Trophoblast cell (in vitro differentiated cells and primary cell): ENCODE results near the gene DUSP8.

Source experiments
- DNase-seq, 2 donors: peaks; one replicate each; pipeline ENCODE4 v3.0.0-alpha.2; 2016
- H2AFZ ChIP-seq: 2 replicates; pipeline ENCODE4 v1.6.1; 2013; ENCODE audit warnings: low read length, moderate library complexity, mild to moderate bottlenecking; ENCODE audit not compliant: insufficient read depth, poor library complexity
- H2AK5ac ChIP-seq: 2 replicates; pipeline ENCODE4 v1.6.1; 2013; ENCODE audit warnings: mild to moderate bottlenecking, low read length
- H2BK120ac ChIP-seq: 2 replicates; pipeline ENCODE4 v1.6.1; 2013; ENCODE audit warnings: low read length, mild to moderate bottlenecking, moderate library complexity; ENCODE audit not compliant: insufficient read depth, poor library complexity
- H2BK12ac ChIP-seq: 2 replicates; pipeline ENCODE4 v1.6.1; 2013; ENCODE audit warnings: mild to moderate bottlenecking, low read length, moderate library complexity
- H2BK5ac ChIP-seq: 2 replicates; pipeline ENCODE4 v1.6.1; 2013; ENCODE audit warnings: low read length, low read depth, moderate library complexity, mild to moderate bottlenecking; ENCODE audit not compliant: poor library complexity
- H3K14ac ChIP-seq: 2 replicates; pipeline ENCODE4 v1.6.1; 2013; ENCODE audit warnings: mild to moderate bottlenecking, low read length
- H3K18ac ChIP-seq: 2 replicates; pipeline ENCODE4 v1.6.1; 2013; ENCODE audit warnings: mild to moderate bottlenecking, low read length
- H3K23ac ChIP-seq: 2 replicates; pipeline ENCODE4 v1.6.1; 2013; ENCODE audit warnings: low read length
- H3K27ac ChIP-seq: 2 replicates; pipeline ENCODE4 v1.5.1; 2013; ENCODE audit warnings: low read depth, mild to moderate bottlenecking, inconsistent platforms, low read length, moderate library complexity
- H3K27me3 ChIP-seq: 2 replicates; pipeline ENCODE4 v1.6.1; 2013; ENCODE audit warnings: inconsistent platforms, mild to moderate bottlenecking, low read length, moderate library complexity; ENCODE audit not compliant: insufficient read depth
- H3K36me3 ChIP-seq, 2 experiments: 1 replicate in 1 of 2; 2 replicates in 1 of 2; pipeline ENCODE4 v1.6.1; 2013; ENCODE audit warnings: low read length in 2 of 2, mild to moderate bottlenecking in 2 of 2, moderate library complexity in 1 of 2; ENCODE audit not compliant: insufficient read depth in 2 of 2, control insufficient read depth in 1 of 2
- H3K4ac ChIP-seq: 2 replicates; pipeline ENCODE4 v1.6.1; 2013; ENCODE audit warnings: low read depth, mild to moderate bottlenecking, low read length, moderate library complexity
- H3K4me1 ChIP-seq, 2 experiments: 1 replicate in 1 of 2; 2 replicates in 1 of 2; pipeline ENCODE4 v1.6.1; 2013; ENCODE audit warnings: low read length in 2 of 2, mild to moderate bottlenecking in 2 of 2, moderate library complexity in 1 of 2; ENCODE audit not compliant: insufficient read depth in 2 of 2, control insufficient read depth in 1 of 2
- H3K4me2 ChIP-seq: 2 replicates; pipeline ENCODE4 v1.6.1; 2013; ENCODE audit warnings: inconsistent platforms, mild to moderate bottlenecking, low read length, moderate library complexity
- H3K4me3 ChIP-seq: 2 replicates; pipeline ENCODE4 v1.5.1; 2013; ENCODE audit warnings: mild to moderate bottlenecking, low read depth, low read length, inconsistent platforms
- H3K79me1 ChIP-seq: one replicate; pipeline ENCODE4 v1.6.1; 2013; ENCODE audit warnings: low read length
- H3K79me2 ChIP-seq: 2 replicates; pipeline ENCODE4 v1.6.1; 2013; ENCODE audit warnings: low read length, mild to moderate bottlenecking; ENCODE audit not compliant: control insufficient read depth, insufficient read depth, poor library complexity
- H3K9ac ChIP-seq: 2 replicates; pipeline ENCODE4 v1.6.1; 2013; ENCODE audit warnings: mild to moderate bottlenecking, low read length
- H3K9me3 ChIP-seq: 2 replicates; pipeline ENCODE4 v1.6.1; 2013; ENCODE audit warnings: low read depth, mild to moderate bottlenecking, control low read depth, inconsistent platforms, low read length; ENCODE audit not compliant: insufficient read depth
- H4K12ac ChIP-seq: 2 replicates; pipeline ENCODE4 v1.6.1; 2013; ENCODE audit warnings: low read depth, mild to moderate bottlenecking, low read length, moderate library complexity
- H4K8ac ChIP-seq: 2 replicates; pipeline ENCODE4 v1.6.1; 2013; ENCODE audit warnings: low read depth, mild to moderate bottlenecking, low read length, moderate library complexity
- H4K91ac ChIP-seq: one replicate; pipeline ENCODE4 v1.6.1; 2013; ENCODE audit warnings: low read depth, mild to moderate bottlenecking, low read length, moderate library complexity
- WGBS: extraction: QIAGEN DNeasy Blood & Tissue Kit; methylation state at CpG from one replicate; pipeline ENCODE4 v1.1.7; 2013; ENCODE audit warnings: missing lambda C conversion rate; ENCODE audit not compliant: insufficient read length, insufficient coverage; ENCODE audit errors: extremely low coverage; 5-methylcytosine and 5-hydroxymethylcytosine counted together

DUSP8 gene

GRCh38 chr11:1565904-1566247 is 6.2 kb downstream of the DUSP8 start:
- Histone ChIP-seq H4K8ac (no peak overlapping the region), H3K9ac (no peak overlapping the region), H4K12ac (no peak overlapping the region), H3K9me3 (peaks cover 3% of the 10 kb centered on the region), H3K23ac (no peak overlapping the region), H2BK120ac (no peak overlapping the region), H2BK5ac (no peak overlapping the region), H3K4me3 (no peak overlapping the region), H3K79me1 (no peaks in the 10 kb centered on the region), H3K4me1 (peaks cover 7 to 14% of the 10 kb centered on the region in 2 experiments), H3K27ac (no peak overlapping the region), H4K91ac (no peak overlapping the region), H3K14ac (no peak overlapping the region), H3K4ac (no peak overlapping the region), H2AK5ac (no peak overlapping the region), H3K79me2 (peaks cover 2% of the 10 kb centered on the region), H3K36me3 (peaks cover 36 to 46% of the 10 kb centered on the region in 2 experiments), H2AFZ (no peak overlapping the region), H3K18ac (no peak overlapping the region), H3K4me2 (no peak overlapping the region), H2BK12ac (no peak overlapping the region), H3K27me3 (no peaks in the 10 kb centered on the region)
- DNase-seq = no peak
- no CpG with 5 or more reads among the region's 5 CpGs for whole genome bisulfite sequencing

GRCh38 chr11:1565173-1565903 is 6.7 kb downstream of the DUSP8 start:
- H3K4me2 ChIP-seq = no peak overlapping the region
- no peaks in the 10 kb centered on the region for H3K27me3 ChIP-seq
- WGBS = no CpG with 5 or more reads among the region's 28 CpGs
- H4K91ac ChIP-seq = no peak overlapping the region
- H3K9me3 ChIP-seq = peaks cover 3% of the 10 kb centered on the region
- peaks cover 5 to 9% of the 10 kb centered on the region in 2 experiments for H3K4me1 ChIP-seq
- H3K79me2 ChIP-seq = no peaks in the 10 kb centered on the region
- H3K9ac ChIP-seq = no peak overlapping the region
- no peak overlapping the region for H4K8ac ChIP-seq
- H3K79me1 ChIP-seq = no peaks in the 10 kb centered on the region
- H3K27ac ChIP-seq = no peak overlapping the region
- H3K23ac ChIP-seq = no peak overlapping the region
- H2AK5ac ChIP-seq = no peak overlapping the region
- H4K12ac ChIP-seq = no peak overlapping the region
- H3K18ac ChIP-seq = no peak overlapping the region
- H2BK5ac ChIP-seq = no peak overlapping the region
- no peak overlapping the region for H2AFZ ChIP-seq
- no peak overlapping the region for H3K14ac ChIP-seq
- no peak overlapping the region for H2BK12ac ChIP-seq
- H3K36me3 ChIP-seq = peaks cover 41 to 51% of the 10 kb centered on the region in 2 experiments
- DNase-seq = no peak
- no peak overlapping the region for H2BK120ac ChIP-seq
- no peak overlapping the region for H3K4ac ChIP-seq
- H3K4me3 ChIP-seq = no peak overlapping the region

GRCh38 chr11:1564535-1565172 is 7.4 kb downstream of the DUSP8 start:
- Histone ChIP-seq H2AK5ac (no peak overlapping the region), H3K9ac (no peak overlapping the region), H4K8ac (no peak overlapping the region), H3K79me2 (no peaks in the 10 kb centered on the region), H4K91ac (no peak overlapping the region), H3K4me3 (no peak overlapping the region), H3K14ac (no peak overlapping the region), H3K27ac (no peak overlapping the region), H2BK120ac (no peak overlapping the region), H3K4me2 (no peak overlapping the region), H3K9me3 (peaks cover 3% of the 10 kb centered on the region), H2BK12ac (no peak overlapping the region), H3K27me3 (no peaks in the 10 kb centered on the region), H3K79me1 (no peaks in the 10 kb centered on the region), H2BK5ac (no peak overlapping the region), H4K12ac (no peak overlapping the region), H3K18ac (no peak overlapping the region), H3K36me3 (peaks cover 48 to 57% of the 10 kb centered on the region in 2 experiments), H3K4me1 (peaks cover 5 to 8% of the 10 kb centered on the region in 2 experiments), H3K4ac (no peak overlapping the region), H2AFZ (no peak overlapping the region), H3K23ac (no peak overlapping the region)
- DNase-seq = no peak
- WGBS = no CpG with 5 or more reads among the region's 16 CpGs

- Histone ChIP-seq H2BK120ac (no peak overlapping the region), H3K27ac (no peak overlapping the region)
- no CpG with 5 or more reads among the region's 29 CpGs for WGBS
These were observed 8.2 kb downstream of the DUSP8 start for GRCh38 chr11:1563697-1564534.

More at GRCh38 chr11:1563697-1564534, 8.2 kb downstream of the DUSP8 start:
- H3K14ac ChIP-seq = no peak overlapping the region
- H2AK5ac ChIP-seq = no peak overlapping the region
- no peak overlapping the region for H3K23ac ChIP-seq
- peaks cover 5 to 8% of the 10 kb centered on the region in 2 experiments for H3K4me1 ChIP-seq
- H3K36me3 ChIP-seq = peaks cover 51 to 62% of the 10 kb centered on the region in 2 experiments
- DNase-seq = no peak
- H3K4ac ChIP-seq = no peak overlapping the region
- H3K4me2 ChIP-seq = no peak overlapping the region
- no peak overlapping the region for H3K9ac ChIP-seq
- H3K9me3 ChIP-seq = peaks cover 3% of the 10 kb centered on the region
- no peak overlapping the region for H2BK5ac ChIP-seq
- no peak overlapping the region for H4K8ac ChIP-seq
- no peaks in the 10 kb centered on the region for H3K27me3 ChIP-seq
- no peak overlapping the region for H2BK12ac ChIP-seq
- H4K91ac ChIP-seq = no peak overlapping the region
- no peaks in the 10 kb centered on the region for H3K79me1 ChIP-seq
- H2AFZ ChIP-seq = no peak overlapping the region
- no peak overlapping the region for H4K12ac ChIP-seq
- H3K4me3 ChIP-seq = no peak overlapping the region
- no peaks in the 10 kb centered on the region for H3K79me2 ChIP-seq
- no peak overlapping the region for H3K18ac ChIP-seq
